Measurements from ENCODE around the gene SPATA20. TPM values are rescaled to one million over a fixed set of nuclear protein-coding genes. Genes with fewer than 3 reads are reported as not detected.

Gene SPATA20
- total RNA-seq, 1 donor from 2014 or later, result 70.0 TPM

GRCh38 chr17:50578173-50578572 is 31.2 kb downstream of the SPATA20 start:
- no peak for DNase-seq (ENCODE audit: low spot score)

- DNase-seq (ENCODE audit: low spot score), result no peak
These were observed 32.4 kb downstream of the SPATA20 start for GRCh38 chr17:50579399-50579798.

- no peak for DNase-seq (ENCODE audit: low spot score)
These were observed 33.7 kb downstream of the SPATA20 start for GRCh38 chr17:50580646-50581045.

- DNase-seq (ENCODE audit: low spot score), result no peak
These were observed 34.3 kb downstream of the SPATA20 start for GRCh38 chr17:50581316-50581715.

GRCh38 chr17:50582741-50583140 is 35.8 kb downstream of the SPATA20 start:
- no peak for DNase-seq (ENCODE audit: low spot score)

- DNase-seq (ENCODE audit: low spot score), result no peak
These were observed 36.7 kb downstream of the SPATA20 start for GRCh38 chr17:50583641-50584040.

GRCh38 chr17:50584116-50584515 is 37.1 kb downstream of the SPATA20 start:
- DNase-seq (ENCODE audit: low spot score), result no peak

- no peak for DNase-seq (ENCODE audit: low spot score)
These were observed 37.8 kb downstream of the SPATA20 start for GRCh38 chr17:50584749-50585148.

- DNase-seq (ENCODE audit: low spot score), result no peak
These were observed 38.4 kb downstream of the SPATA20 start for GRCh38 chr17:50585346-50585745.

- DNase-seq (ENCODE audit: low spot score), result no peak
These were observed 38.9 kb downstream of the SPATA20 start for GRCh38 chr17:50585891-50586290.

- DNase-seq (ENCODE audit: low spot score), result no peak
These were observed 39.7 kb downstream of the SPATA20 start for GRCh38 chr17:50586421-50587247.

- DNase-seq (ENCODE audit: low spot score), result no peak
These were observed 40.6 kb downstream of the SPATA20 start for GRCh38 chr17:50587571-50587970.

- DNase-seq (ENCODE audit: low spot score), result no peak
These were observed 41.5 kb downstream of the SPATA20 start for GRCh38 chr17:50588391-50589049.

GRCh38 chr17:50589095-50589705 is 42.2 kb downstream of the SPATA20 start:
- DNase-seq (ENCODE audit: low spot score), result no peak

GRCh38 chr17:50590946-50591737 is 44.2 kb downstream of the SPATA20 start:
- no peak for DNase-seq (ENCODE audit: low spot score)

GRCh38 chr17:50593321-50593720 is 46.3 kb downstream of the SPATA20 start:
- DNase-seq (ENCODE audit: low spot score), result no peak

GRCh38 chr17:50594128-50594823 is 47.3 kb downstream of the SPATA20 start:
- DNase-seq (ENCODE audit: low spot score), result no peak

- no peak for DNase-seq (ENCODE audit: low spot score)
These were observed 47.9 kb downstream of the SPATA20 start for GRCh38 chr17:50594892-50595291.

- no peak for DNase-seq (ENCODE audit: low spot score)
These were observed 49.4 kb downstream of the SPATA20 start for GRCh38 chr17:50596191-50597037.

GRCh38 chr17:50598487-50598886 is 51.5 kb downstream of the SPATA20 start:
- no peak for DNase-seq (ENCODE audit: low spot score)

Measured in mucosa of gallbladder (tissue), 1 donor.